B cell (primary cell): Measurements from ENCODE around the gene LHX1.

ENCODE experiments used
- EZH2 ChIP-seq: IDR thresholded peaks from 2 replicates; pipeline ENCODE4 v1.6.1; 2012; ENCODE audit warnings: borderline replicate concordance, low read depth, mild to moderate bottlenecking, moderate library complexity, low read length; ENCODE audit not compliant: insufficient read depth, poor library complexity, severe bottlenecking
- TF ChIP-seq, protein P1 (sequence below): fragments of 200-600 bp; IDR thresholded peaks from one replicate; pipeline ENCODE4 v1.8.0; 2022; ENCODE audit warnings: antibody characterized with exemption, mild to moderate bottlenecking

DNA sequence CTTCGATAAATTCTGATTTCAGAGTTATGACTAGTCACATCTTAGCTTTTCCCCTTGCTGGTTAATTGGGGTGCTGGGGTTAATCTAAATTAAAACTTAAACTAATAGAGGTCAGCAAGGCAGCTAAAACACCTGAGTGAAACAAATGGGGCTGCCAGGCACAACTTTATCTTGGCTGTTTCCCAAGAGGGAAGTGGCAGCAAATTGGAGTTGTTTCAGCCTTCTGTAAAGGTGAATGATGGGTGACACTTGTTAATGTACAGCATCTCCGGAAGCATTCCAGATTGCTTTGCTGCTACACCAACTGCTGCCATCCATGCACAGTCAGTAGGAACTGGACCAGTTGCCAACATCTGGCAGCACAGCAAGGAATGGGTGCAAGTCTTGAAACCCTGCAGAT lies 55.4 kb downstream of the LHX1 start:
- TF ChIP-seq, protein P1, sequence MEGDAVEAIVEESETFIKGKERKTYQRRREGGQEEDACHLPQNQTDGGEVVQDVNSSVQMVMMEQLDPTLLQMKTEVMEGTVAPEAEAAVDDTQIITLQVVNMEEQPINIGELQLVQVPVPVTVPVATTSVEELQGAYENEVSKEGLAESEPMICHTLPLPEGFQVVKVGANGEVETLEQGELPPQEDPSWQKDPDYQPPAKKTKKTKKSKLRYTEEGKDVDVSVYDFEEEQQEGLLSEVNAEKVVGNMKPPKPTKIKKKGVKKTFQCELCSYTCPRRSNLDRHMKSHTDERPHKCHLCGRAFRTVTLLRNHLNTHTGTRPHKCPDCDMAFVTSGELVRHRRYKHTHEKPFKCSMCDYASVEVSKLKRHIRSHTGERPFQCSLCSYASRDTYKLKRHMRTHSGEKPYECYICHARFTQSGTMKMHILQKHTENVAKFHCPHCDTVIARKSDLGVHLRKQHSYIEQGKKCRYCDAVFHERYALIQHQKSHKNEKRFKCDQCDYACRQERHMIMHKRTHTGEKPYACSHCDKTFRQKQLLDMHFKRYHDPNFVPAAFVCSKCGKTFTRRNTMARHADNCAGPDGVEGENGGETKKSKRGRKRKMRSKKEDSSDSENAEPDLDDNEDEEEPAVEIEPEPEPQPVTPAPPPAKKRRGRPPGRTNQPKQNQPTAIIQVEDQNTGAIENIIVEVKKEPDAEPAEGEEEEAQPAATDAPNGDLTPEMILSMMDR, result no peak
- no peak for TF ChIP-seq EZH2
